GM19023 (cell line): ENCODE measurements around the gene ARL5C.
"Not testable (repeated sequence)": the region's sequence is repeated elsewhere in the genome, so short reads cannot be mapped to it uniquely, and the experiment has no call there.

Experiments used
- ATAC-seq: cut with Tn5 transposase; IDR thresholded peaks from one replicate; pipeline ENCODE4 v1.9.1; 2021; ENCODE audit warnings: mild to moderate bottlenecking, moderate library complexity; ENCODE audit not compliant: unreplicated experiment

ARL5C gene

DNA sequence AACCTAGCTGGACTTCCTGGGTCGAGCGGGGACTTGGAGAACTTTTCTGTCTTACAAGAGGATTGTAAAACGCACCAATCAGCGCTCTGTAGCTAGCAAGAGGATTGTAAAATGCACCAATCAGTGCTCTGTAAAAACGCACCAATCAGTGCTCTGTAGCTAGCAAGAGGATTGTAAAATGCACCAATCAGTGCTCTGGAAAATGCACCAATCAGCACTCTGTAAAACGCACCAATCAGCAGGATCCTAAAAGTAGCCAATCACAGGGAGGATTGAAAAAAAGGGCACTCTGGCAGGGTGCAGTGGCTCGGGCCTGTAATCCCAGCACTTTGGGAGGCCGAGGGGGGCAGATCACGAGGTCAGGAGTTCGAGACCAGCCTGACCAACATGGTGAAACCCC is 2.5 kb upstream of the ARL5C start:
- not testable (repeated sequence) for ATAC-seq

- ATAC-seq = no peak
Measured at GRCh38 chr17:39167476-39167875, 1.5 kb upstream of the ARL5C start.

DNA sequence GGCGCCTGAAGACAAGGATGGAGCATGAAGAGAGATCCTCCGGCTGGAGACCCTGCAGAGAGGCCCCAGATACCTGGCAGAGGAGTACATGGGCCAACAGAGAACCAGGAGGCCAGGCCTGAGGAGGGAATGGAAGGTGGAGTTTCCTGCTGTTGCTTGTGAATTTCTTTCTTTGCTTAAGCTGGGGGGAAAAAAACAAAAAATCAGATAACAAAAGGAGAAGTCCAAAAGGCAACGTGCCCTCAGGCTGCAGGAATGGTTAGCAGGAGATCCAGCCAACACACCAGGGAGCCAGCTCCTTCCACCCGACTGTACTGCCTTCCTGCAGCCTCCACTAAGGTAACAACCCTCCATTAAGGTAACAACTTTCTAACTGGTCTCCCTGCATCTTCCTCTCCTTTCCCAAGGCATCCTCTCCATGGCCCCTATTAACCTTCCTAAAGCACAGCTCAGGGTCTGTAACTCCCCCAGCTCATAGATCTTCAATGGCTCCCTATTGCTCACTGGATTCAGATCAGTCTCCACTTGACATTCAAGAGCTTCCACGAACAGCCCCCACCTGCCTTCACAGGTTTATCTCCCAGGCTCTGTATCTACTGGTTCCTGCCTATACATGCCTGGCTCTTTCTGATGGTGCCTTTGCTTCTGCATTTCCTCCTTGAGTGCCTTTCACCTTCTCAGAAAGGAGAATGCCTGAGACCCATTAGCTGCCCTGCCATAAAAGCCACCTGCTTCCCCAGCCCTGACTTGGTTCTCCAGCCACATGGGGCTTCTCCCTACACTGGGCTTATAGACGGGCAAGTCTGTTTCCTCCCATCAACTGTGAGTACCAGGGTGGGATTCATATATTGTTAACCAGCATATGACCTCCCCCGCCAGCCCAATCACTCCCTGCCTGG is 725 bp upstream of the ARL5C start:
- ATAC-seq = no peak

GRCh38 chr17:39165178-39165840 is 652 bp downstream of the ARL5C start:
- ATAC-seq = no peak

- ATAC-seq = peak; percentile 84
Measured at GRCh38 chr17:39164675-39165143, 1.3 kb downstream of the ARL5C start.

GRCh38 chr17:39161962-39162361 is 4.0 kb downstream of the ARL5C start:
- no peak for ATAC-seq

DNA sequence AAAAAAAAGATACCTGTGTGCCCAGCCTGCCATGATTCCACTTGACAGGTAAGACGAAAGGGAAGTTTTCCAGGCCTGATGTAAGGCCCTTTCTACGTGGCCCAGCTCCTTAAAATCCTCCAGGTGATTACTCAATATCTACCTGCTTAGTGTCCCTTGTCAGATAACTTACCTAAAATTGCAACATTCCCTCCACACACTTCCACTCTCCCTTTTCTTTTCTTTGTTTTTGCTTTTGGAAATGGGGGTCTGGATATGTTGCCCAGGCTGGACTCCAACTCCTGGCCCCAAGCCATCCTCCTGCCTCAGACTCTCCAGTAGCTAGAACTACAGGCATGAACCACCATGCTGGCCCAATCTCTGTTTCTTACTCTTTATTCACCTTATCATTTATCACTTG is 7.3 kb downstream of the ARL5C start:
- no peak for ATAC-seq

DNA sequence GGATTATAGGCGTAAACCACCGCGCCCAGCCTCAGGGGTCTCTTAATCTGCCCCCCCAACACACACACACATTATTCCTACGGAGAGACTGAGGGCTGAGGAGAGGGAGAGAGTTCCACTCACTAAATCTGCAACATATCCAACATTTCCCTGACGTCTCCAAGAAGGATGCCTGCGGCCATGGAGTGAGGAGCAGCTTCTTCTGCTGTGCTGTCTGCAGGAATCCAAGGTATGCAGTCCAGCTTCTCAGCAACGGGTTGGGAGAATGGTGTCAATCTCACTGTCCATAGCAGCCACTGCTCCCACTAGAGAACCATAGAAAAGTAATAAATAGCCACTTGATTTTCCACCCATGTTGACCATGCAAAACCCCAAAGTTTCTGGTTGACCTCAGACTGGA is 9.5 kb downstream of the ARL5C start:
- no peak for ATAC-seq

GRCh38 chr17:39155654-39156053 is 10.3 kb downstream of the ARL5C start:
- no peak for ATAC-seq

DNA sequence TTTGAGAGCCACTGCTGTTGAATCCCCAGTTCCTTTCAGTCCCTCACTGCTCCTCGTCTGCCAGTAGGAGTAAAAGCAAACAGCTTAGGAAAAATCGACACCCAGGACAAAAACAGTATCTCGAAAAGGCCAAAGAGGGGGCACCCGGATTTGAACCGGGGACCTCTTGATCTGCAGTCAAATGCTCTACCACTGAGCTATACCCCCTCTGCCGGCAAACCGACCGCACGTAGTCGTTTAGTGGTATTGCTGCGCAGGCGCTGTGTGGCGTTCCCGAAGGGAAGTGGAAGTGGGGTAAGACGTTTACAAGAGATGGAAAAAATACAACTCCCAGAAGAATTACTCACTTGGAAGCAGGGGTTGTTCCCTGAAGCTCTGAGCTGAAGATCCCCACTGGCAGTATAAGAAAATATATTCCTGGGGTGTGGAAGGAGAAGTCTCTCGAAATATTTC is 12.3 kb downstream of the ARL5C start:
- ATAC-seq = peak; percentile 40

DNA sequence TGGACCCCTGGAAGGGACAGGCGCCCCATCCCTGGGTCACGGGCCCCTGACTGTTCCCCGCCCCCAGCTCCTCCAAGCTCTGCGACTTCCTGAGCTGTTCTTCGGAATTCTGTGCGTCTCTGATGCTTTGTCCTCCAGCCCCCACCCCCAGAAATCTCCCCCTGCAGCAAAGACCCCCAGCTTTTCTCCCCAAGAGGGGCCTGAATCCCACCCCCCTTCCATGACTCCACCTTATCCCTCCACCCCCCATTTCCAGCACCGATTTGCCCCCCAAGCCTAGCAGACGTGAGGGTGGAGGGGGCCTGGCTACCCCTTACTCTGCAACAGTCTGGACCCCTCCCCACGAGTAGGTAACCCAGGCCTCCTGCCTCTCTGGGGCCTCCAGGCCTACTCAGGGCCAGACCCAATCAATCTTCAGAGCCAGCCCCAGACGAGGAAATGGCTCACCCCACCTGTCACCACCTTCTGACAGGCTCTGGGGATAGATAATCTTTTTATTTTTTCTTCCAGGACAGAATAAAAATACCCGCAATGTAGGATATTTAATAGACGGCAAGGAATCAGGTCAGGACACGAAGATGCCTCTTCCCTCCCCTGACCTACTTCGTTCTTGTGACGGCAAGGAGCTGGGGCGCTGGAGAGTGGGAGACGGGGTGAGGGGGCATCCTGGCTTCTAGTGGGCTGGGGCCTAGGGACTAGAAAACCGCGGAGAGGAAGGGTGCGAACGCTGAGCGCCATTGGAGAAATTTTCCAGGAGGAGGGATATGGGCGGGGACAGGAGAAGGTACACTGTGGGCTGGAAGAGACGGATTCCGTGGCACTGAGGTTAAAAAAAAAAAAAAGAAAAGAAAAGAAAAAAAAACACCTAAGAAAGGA is 13.8 kb downstream of the ARL5C start:
- no peak for ATAC-seq

DNA sequence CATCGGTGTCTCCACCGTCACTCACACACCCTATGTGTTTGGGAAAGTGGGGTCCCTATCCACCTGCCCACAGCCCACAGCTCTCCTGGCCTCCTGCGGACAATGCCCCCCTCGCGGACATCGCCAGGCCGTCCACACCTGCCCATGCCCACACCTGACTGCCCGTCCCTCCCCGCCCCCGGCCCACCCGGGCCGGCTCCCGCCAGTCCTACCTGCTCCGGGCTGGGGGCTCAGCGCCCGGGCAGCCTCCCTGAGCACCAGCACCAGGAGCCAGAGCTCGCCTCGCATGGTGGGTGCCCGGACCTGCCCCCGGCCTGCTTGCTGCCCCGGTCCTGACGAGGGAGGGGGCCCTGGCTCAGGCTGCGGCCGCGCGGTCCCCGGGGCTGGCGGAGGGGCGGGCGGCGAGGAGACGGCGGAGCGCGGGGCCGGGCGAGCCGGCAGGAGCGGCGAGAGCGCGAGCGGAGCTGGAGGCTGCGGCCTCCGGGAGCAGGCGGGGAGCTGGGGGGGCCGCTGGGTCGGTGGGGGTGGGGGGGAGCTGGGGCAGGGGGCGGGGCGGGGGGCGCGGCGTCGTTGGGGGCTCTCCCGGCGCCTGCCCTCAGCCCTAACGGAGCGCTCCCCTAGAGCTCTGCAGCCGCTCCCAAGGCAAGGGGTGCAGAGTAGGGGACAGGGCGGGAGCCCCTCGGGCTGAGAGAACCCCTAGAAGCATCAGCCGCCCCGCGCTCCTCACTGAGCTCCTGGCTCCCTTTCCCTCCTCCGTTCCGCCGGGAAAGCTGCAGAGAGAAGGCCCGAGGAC is 14.6 kb downstream of the ARL5C start, which contains the start of gene PLXDC1:
Gene PLXDC1, minus strand, starts transcription at position 488 of the 793 bp plus-strand sequence. Its CDS starts 200 bp downstream, at position 288.
- no peak for ATAC-seq

DNA sequence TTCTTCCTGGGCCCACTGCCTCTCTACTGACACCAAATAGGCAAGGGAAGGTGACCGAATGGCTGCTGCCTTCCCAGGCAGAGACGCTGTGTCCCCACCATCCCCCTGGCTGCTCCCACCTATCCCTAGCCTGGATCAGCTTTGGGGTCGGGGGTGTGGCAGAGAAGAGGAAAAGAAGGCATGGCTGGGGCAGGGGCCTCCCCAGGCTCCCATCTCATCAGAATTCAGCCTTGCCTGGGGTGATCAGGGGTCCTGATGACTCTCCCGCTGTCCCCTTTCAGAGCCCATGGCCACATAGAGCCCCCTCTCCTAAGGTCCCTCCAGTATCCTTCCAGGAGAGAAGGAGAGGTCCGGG is 15.2 kb downstream of the ARL5C start:
- no peak for ATAC-seq

GRCh38 chr17:39150104-39150634 is 15.8 kb downstream of the ARL5C start:
- ATAC-seq = no peak

DNA sequence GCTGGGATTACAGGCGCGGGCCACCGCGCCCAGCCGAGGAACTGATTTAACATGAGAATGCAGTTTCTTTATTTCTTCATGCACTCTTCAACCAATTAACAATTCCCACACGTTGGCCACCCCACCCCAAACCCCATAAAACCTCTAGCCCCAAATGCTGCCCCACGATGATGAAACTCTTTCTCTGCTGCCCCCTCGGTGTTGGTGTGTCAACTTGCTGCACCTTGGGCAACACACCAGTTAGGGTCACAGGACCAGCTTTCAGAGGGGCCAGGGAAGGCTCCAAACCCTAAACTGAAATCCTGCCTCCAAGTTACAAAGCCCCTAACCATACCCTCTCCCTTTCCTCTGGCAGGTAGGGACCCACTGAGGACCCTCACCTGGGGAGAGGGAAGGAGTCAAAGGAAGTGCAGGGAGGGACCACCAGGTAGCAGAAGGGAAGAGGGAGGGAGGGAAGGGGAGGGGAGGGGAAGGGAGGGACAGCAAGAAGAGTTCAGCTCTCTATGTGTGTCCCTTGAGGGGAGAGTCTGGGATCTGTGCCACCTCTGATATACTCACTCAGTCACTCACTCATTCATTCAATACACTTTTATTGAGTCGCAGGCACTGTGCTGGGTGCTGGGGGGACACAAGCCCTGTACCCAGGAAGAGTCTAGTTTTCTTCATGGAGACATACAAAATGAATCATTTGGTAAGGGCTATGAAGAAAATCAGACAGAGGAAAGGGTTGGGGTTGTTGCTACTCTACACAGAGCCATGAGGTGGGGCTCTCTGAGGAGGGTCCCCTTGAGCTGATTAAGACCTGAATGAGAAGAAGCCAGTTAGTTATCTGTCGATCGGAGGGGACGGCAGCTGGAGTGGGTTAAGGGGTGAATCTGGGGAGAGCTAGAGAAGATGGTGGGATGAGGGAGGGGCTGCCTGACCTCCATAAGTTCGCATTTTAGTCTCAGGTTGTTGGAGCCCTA is 18.5 kb downstream of the ARL5C start:
- no peak for ATAC-seq

DNA sequence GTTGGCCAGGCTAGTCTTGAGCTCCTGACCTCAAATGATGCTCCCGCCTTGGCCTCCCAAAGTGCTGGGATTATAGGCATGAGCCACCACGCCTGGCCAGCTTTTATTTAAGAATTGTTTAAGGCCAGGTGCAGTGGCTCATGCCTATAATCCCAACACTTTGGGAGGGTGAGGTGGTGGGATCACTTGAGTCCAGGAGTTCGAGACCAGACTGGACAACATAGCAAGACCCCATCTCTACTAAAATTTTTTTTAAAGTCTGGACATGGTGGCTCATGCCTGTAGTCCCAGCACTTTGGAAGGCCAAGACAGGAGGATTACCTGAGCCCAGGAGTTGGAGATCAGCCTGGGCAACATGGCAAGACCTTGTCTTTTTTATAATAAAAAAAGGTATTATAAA is 19.7 kb downstream of the ARL5C start:
- no peak for ATAC-seq

GRCh38 chr17:39145143-39145542 is 20.8 kb downstream of the ARL5C start:
- no peak for ATAC-seq

DNA sequence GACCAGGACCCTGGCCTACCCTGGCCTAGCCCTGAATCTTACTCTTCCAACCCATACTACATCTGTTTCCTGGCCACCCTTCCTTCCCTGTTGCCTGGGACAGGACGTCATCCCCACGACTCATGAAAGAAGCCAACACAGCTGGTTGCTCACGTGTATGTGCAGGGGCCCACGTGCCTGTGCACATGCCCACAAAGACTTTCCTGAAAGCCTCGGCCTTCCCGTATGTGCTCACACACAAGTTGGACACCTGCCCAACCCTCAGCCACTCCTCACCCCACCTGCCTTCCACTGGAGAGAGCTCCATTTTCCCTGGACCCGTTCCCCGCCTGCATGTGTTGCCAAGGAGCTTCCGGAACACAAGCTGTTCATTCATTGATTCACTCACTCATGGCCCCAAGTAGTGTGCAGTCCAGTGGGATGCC is 21.5 kb downstream of the ARL5C start:
- no peak for ATAC-seq
